ENCODE data around the gene FBXL19. TPM values are rescaled to one million over a fixed set of nuclear protein-coding genes. Genes with fewer than 3 reads are reported as not detected.

The FBXL19 gene
- polyA plus RNA-seq, 3 donors = 0.14 to 7.6 TPM; not detected in 1

DNA sequence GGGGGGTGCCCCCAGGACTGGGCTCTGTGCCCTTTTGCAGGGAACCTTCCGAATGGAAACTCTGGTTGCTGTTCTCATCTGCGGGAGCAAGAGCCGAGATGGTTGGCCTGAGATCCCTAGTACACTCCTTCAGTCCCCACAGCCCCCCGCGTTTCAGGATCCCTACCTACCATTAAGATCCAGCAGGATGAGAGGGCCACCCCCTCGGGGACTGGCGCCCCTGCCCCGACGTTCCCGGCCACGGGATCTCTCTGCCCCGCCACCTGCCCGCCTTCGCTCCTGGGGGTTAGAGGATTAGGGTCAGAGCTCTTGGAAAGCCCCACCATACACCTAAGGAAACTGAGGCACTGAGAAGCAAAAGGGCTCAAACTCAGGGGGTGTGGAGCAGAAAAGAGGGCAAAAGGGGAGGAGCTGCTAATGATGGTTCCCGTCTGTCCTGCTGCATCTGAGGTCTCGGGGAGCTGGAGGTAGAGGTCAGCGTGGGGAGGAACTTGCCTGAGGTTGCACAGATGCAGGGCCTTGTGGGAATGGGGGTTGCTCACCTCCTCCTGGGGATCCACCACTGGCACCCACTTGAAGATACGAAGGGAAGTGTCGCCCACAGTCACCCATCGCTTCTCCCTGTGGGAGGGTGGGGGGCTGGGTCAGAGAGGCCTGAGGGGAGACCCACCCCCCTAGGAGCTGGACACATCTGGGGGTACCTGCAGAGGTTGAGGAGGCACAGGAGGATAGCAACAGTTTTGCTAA, 30.5 kb upstream of the FBXL19 start:
- Histone ChIP-seq H3K36me3 (replicated peaks in 1 of 2; ENCODE audit: control insufficient read depth in 1 of 2, insufficient read depth in 2 of 2, low read length in 2 of 2) (peaks cover 9 to 29% of the 10 kb centered on the region in 2 donors), H3K27ac (ENCODE audit: low read depth in 1 of 2, low read length in 2 of 2) (peak overlapping the region in 1 of 2 donors; percentile 79), H3K4me3 (replicated peaks in 1 of 3; ENCODE audit: low read depth in 2 of 3, low read length in 3 of 3) (peak overlapping the region; percentile 58 to 88 (median 83)), H4K20me1 (ENCODE audit: insufficient read depth, low read length) (no peaks in the 10 kb centered on the region), H3K9me3 (replicated peaks in 1 of 2; ENCODE audit: control insufficient read depth in 1 of 2, insufficient read depth in 1 of 2, low read length in 2 of 2) (no peaks in the 10 kb centered on the region), H3K4me2 (replicated peaks; ENCODE audit: extremely low read depth, low read length, poor library complexity, severe bottlenecking) (peak overlapping the region; percentile 98), H3K4me1 (ENCODE audit: control insufficient read depth in 1 of 2, insufficient read depth in 2 of 2, low read length in 2 of 2) (peaks cover 38 to 47% of the 10 kb centered on the region in 2 donors), H2AFZ (ENCODE audit: insufficient read depth, low read depth, low read length, poor library complexity, severe bottlenecking) (peak overlapping the region; percentile 77), H3K9ac (ENCODE audit: insufficient read depth, low read length, poor library complexity, severe bottlenecking) (peak overlapping the region; percentile 74), H3K79me2 (ENCODE audit: insufficient read depth, low read length) (peaks cover 12% of the 10 kb centered on the region), H3K27me3 (ENCODE audit: control insufficient read depth in 2 of 2, insufficient read depth in 2 of 2, low read length in 2 of 2) (no peaks in the 10 kb centered on the region)
- H3K4me1 Mint-ChIP-seq = peaks cover 46% of the 10 kb centered on the region
- peak overlapping the region; percentile 82 to 90 for H3K4me3 Mint-ChIP-seq
- no peak for DNase-seq
- intact Hi-C loops (cut with micrococcal nuclease) = no loop called here
- 42% methylated on average over 5 of the region's 20 CpGs for WGBS (ENCODE audit: insufficient coverage)
- peak overlapping the region; percentile 8 to 88 (median 47) for H3K27ac Mint-ChIP-seq
- TF ChIP-seq, protein P1, sequence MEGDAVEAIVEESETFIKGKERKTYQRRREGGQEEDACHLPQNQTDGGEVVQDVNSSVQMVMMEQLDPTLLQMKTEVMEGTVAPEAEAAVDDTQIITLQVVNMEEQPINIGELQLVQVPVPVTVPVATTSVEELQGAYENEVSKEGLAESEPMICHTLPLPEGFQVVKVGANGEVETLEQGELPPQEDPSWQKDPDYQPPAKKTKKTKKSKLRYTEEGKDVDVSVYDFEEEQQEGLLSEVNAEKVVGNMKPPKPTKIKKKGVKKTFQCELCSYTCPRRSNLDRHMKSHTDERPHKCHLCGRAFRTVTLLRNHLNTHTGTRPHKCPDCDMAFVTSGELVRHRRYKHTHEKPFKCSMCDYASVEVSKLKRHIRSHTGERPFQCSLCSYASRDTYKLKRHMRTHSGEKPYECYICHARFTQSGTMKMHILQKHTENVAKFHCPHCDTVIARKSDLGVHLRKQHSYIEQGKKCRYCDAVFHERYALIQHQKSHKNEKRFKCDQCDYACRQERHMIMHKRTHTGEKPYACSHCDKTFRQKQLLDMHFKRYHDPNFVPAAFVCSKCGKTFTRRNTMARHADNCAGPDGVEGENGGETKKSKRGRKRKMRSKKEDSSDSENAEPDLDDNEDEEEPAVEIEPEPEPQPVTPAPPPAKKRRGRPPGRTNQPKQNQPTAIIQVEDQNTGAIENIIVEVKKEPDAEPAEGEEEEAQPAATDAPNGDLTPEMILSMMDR (IDR thresholded peaks at IDR 0.05) = no peak
- no peaks in the 10 kb centered on the region for H3K9me3 Mint-ChIP-seq
- peaks cover 19 to 38% of the 10 kb centered on the region in 2 donors for H3K36me3 Mint-ChIP-seq
- H3K27me3 Mint-ChIP-seq (ENCODE audit: low read depth in 3 of 3) = peaks cover 0 to 1% (median 0%) of the 10 kb centered on the region in 3 donors

DNA sequence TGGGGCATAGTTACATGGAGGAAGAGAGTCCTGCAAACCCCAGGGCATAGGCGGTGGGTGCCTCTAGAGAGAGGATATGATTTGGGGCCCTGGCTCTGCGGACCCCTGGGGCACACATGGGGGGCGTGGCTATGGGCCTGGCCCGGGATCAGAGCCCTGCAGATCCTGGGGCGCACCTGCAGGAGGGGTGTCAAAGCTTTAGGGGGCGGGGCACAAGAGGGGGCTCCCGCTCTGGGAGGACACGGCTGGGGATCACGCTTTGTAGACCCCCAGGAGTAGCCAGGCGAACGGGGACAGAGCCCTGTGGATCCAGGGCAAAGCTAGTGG, 30.0 kb upstream of the FBXL19 start:
- H3K27ac Mint-ChIP-seq = peak overlapping the region in 6 of 7 donors; percentile 8 to 88 (median 70)
- TF ChIP-seq, protein P1 (IDR thresholded peaks at IDR 0.05) = no peak
- peak overlapping the region; percentile 82 to 90 for H3K4me3 Mint-ChIP-seq
- H3K27ac ChIP-seq (ENCODE audit: low read depth in 1 of 2, low read length in 2 of 2) = peak overlapping the region; percentile 41 to 79
- peak overlapping the region; percentile 98 for H3K4me2 ChIP-seq (replicated peaks; ENCODE audit: extremely low read depth, low read length, poor library complexity, severe bottlenecking)
- no peaks in the 10 kb centered on the region for H3K9me3 ChIP-seq (replicated peaks in 1 of 2; ENCODE audit: control insufficient read depth in 1 of 2, insufficient read depth in 1 of 2, low read length in 2 of 2)
- peaks cover 19 to 35% of the 10 kb centered on the region in 2 donors for H3K36me3 Mint-ChIP-seq
- H3K36me3 ChIP-seq (replicated peaks in 1 of 2; ENCODE audit: control insufficient read depth in 1 of 2, insufficient read depth in 2 of 2, low read length in 2 of 2) = peaks cover 8 to 28% of the 10 kb centered on the region in 2 donors
- peaks cover 12% of the 10 kb centered on the region for H3K79me2 ChIP-seq (ENCODE audit: insufficient read depth, low read length)
- H3K27me3 Mint-ChIP-seq (ENCODE audit: low read depth in 3 of 3) = peaks cover 0 to 1% (median 0%) of the 10 kb centered on the region in 3 donors
- peak overlapping the region; percentile 74 for H3K9ac ChIP-seq (ENCODE audit: insufficient read depth, low read length, poor library complexity, severe bottlenecking)
- DNase-seq = no peak
- peak overlapping the region; percentile 58 to 88 (median 83) for H3K4me3 ChIP-seq (replicated peaks in 1 of 3; ENCODE audit: low read depth in 2 of 3, low read length in 3 of 3)
- H2AFZ ChIP-seq (ENCODE audit: insufficient read depth, low read depth, low read length, poor library complexity, severe bottlenecking) = peak overlapping the region; percentile 77
- intact Hi-C loops (cut with micrococcal nuclease) = no loop called here
- H3K9me3 Mint-ChIP-seq = no peaks in the 10 kb centered on the region
- H4K20me1 ChIP-seq (ENCODE audit: insufficient read depth, low read length) = no peaks in the 10 kb centered on the region
- peaks cover 38 to 47% of the 10 kb centered on the region in 2 donors for H3K4me1 ChIP-seq (ENCODE audit: control insufficient read depth in 1 of 2, insufficient read depth in 2 of 2, low read length in 2 of 2)
- 1% methylated on average over 9 of the region's 11 CpGs for WGBS (ENCODE audit: insufficient coverage)
- H3K4me1 Mint-ChIP-seq = peaks cover 46% of the 10 kb centered on the region
- H3K27me3 ChIP-seq (ENCODE audit: control insufficient read depth in 2 of 2, insufficient read depth in 2 of 2, low read length in 2 of 2) = no peaks in the 10 kb centered on the region
